ENCODE results near the gene ADAMTS15.

ADAMTS15 gene

DNA sequence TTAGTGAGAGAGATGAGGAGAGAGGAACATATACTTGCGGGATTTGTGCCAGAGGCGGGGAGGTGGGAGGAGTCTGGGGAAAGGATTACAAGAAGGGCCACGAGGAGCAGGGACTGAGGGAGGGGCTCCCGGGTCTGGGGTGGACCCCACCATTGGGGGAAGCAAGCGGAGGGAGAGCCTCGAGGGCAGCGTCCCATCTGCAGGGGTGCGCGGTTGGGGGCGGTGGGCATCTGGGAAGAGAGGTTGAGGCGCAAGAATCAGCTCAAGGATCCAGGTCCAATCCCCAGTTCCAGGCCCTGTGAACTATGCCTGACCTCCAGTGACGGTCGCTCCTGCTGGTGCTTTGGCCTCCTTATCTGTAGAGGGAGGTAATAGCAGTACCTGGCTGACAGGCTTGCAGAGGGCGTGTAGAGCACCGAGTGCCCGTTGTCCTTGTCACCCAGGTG lies 38.0 kb downstream of the ADAMTS15 start:
- in situ Hi-C loops (cut with MboI; ENCODE audit: low pct_unique_long_range_greater_than_20kb, low sequenced_read_pairs): no loop called here
- no peak for DNase-seq

DNA sequence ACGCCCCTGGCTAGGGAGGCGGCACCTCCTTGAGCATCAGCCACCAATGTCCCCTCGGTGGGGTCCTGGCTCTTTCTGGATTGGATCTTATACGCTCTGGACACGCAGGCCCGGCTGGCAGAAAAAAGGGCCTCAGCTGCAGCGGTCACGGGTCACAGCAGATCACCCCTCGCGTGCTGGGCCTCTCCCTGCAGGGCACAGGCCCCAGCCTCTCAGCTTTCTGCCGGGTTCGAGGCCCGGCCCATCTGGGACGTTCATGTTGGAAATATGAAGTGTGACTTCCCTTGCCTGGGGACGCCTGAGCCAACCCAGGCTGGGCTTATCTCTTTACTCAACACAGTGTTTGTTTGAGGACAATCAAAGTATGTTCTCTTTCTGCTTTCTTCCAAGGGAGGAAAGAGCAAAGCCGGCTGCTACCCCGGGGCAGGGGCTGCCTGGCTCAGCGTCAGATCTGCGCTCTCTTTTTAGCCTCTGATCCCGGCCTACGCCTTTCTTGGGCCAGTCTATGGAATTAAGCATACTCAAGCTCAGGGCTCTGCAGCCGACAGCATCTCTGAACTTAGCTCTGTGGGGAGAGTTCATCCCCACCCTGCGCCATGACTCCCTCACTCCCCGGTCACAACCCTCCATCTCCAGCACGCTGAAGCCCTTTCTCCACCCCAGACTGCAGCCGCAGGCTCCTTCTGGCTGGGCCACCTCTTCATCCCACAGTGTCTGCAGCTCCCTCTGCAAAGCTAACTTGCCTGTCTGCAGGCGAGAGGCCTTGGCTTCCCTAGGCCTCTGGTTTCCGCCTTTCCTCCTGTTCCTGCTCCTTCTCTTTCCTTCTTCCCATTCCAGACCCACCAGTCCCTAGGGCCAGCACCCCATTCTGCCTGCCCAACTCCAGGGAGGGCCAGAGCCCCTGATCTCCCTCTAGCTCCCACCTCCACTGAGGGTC lies 38.8 kb downstream of the ADAMTS15 start:
- in situ Hi-C loops (cut with MboI; ENCODE audit: low pct_unique_long_range_greater_than_20kb, low sequenced_read_pairs): no loop called here
- no peak for DNase-seq

DNA sequence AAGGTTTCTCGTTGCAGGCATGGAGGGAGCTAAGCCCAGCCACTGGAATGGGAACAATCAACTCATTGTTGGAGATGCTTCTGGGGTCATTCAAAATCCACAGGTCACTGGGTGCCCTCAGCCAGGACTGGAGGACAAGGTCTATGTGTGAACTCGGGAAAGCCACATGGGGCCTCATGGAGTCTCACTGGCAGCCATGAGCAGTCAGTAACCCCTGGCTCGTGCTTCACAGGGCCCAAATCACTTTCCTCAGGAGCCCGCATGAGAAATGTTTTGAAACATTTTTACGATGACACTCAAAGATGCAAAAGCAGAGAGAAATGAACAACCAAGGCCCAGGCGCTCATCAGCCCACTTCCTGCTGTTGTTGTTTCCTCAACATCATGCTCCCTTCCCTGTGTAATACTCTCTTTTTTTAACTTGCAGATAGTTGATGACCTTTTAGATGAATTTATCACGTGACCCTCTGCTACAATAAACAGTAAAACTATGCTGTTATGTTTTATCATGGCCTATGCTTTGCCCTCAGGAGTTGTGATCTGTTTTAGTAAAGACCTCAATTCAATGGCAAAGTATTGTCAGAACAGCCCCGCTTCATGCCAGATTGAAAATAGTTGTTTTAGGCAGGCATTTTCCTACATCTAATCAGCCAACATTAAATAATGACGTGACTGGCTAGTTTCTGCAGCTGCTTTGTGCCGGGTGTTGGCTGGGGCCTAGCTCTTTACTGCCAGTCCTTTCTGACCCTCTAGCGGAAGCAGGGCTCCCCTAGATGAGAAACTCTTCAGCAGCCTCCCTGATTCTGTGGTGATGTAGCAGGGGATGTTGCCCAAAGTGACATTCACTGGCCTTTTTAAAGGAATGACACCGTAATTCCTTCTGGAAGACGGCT lies 39.7 kb downstream of the ADAMTS15 start:
- in situ Hi-C loops (cut with MboI; ENCODE audit: low pct_unique_long_range_greater_than_20kb, low sequenced_read_pairs): no loop called here

DNA sequence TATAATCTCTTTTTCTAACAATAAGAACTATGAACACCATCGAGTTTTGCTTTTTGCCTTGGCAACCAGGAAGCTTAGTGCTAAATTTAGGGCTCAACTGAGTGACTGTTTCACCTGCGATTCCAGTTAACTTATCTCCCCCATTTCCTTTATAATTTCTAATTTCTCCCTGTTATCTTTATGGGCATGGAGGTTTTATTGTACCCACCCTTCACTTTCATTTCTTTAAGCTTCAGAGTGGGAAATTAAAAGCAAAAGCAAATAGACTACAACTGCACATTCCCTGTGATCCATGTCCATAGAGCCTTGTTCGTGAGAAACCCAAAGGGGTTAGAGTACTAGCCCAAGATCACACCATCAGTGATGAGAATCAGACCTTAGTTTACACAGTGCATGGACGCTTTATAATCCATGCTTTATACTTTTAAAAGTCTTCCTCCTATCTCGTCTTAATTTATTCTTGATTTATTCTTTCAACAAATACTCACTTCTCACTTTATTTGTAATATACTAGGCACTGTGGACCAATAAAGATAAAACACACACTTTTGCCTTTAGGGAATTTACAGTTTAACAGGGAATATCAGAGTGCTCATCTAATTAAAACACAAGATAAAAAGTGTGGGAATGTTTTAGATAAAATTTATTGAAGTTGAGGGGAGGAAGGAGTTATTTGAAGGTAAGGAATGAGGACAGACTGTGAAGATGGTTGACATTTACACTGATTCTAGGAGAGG lies 40.6 kb downstream of the ADAMTS15 start:
- DNase-seq: no peak
- in situ Hi-C loops (cut with MboI; ENCODE audit: low pct_unique_long_range_greater_than_20kb, low sequenced_read_pairs): no loop called here

More for the DNA sequence above, 39.7 kb downstream of the ADAMTS15 start:
- no peak for DNase-seq

DNA sequence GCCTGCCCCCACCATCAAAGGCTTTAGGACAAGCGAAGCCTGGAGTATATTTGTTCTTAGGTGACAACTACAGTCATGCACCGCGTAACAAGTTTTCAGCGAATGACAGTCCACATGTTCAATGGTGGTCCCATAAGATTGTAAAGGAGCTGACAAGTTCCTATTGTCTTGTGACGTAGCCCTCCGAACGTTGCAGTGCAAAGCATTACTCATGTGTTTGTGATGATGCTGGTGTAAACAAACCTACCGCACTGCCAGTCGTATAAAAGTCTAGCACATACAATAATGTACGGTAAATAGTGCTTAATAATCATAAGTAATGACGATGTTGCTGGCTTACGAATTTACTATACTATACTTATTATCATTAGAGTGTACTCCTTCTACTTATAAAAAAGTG lies 41.3 kb downstream of the ADAMTS15 start:
- no peak for DNase-seq
- in situ Hi-C loops (cut with MboI; ENCODE audit: low pct_unique_long_range_greater_than_20kb, low sequenced_read_pairs): no loop called here

DNA sequence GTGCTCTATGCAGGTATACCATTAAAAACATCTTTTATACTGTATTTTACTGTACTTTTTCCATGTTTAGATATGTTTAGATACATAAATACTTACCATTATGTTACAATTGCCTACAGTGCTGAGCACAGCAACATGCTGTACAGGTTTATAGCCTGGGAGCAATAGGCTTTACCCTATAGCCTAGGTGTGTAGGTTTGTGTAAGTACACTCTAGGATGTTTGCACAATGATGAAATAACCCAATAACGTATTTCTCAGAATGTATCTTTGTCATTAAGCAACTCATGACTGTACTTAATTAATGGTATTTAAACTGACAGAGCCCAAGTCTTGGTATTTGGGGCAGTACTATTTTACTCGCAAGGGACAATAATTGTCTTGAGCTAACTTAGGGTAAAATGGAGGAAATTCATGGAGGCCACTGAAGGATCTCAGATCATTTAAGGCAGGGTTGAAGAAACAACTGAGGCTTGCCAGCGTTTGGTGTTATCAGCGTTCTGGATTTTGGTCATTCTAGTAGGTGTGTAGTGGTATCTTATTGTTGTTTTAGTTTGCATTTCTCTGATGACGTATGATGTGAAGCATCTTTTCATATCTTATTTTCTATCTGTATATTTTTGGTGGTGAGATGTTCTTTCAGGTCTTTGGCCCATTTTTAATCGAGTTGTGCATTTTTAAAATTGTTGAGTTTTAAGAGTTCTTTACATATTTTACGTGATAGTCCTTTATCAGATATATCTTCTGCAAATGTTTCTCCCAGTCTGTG lies 42.4 kb downstream of the ADAMTS15 start:
- in situ Hi-C loops (cut with MboI; ENCODE audit: low pct_unique_long_range_greater_than_20kb, low sequenced_read_pairs): no loop called here
- DNase-seq: no peak

DNA sequence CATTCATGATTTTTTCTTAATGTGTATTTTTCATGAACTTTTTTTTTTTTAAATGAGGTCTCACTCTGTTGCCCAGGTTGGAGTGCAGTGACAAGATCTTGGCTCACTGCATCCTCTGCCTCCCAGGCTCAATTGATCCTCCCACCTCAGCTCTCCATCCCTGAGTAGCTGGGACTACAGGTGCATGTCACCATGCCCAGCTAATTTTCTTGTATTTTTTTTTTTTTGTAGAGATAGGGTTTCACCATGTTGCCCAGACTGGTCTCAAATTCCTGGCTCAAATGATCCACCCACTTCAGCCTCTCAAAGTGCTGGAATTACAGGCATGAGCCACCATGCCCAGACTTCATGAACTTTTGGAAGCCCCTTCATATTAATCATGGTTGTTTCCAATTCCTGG lies 49.7 kb downstream of the ADAMTS15 start:
- DNase-seq: no peak
- in situ Hi-C loops (cut with MboI; ENCODE audit: low pct_unique_long_range_greater_than_20kb, low sequenced_read_pairs): no loop called here

DNA sequence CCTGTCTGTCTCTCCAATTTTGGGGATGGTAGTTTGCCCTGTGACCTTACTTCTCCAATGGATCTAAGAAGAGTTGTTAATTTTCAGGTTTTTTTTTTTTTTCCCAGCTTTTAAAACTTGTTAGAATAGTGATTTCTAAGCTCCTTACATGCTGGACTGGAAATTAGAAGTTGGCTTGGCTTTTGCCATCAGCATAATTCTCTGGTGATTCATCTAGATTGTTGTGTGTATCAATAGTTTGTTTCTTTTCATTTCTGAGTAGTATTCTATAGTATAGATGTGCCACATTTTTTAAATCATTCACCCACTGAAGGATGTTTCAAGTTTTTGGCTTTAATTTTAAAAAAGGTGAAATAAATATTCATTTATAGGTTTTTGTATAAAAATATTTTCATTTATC lies 51.4 kb downstream of the ADAMTS15 start:
- in situ Hi-C loops (cut with MboI; ENCODE audit: low pct_unique_long_range_greater_than_20kb, low sequenced_read_pairs): no loop called here
- DNase-seq: no peak

DNA sequence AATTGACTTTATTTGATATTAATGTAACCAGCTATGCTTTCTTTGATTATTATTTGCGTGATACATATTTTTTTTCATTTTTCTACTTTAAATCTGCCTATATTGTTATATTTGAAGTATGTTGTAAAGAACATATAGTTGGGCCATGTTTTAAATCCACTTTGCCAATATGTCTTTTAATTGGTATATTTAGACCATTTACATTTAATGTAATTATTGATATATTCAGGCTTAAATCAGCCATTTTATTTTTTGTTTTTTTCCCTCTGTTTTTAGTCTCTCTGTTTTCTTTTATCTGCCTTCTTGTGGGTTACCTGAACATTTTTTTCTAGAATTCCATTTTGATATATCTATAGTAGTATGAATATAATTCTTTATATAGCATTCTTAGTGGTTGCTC lies 55.9 kb downstream of the ADAMTS15 start:
- in situ Hi-C loops (cut with MboI; ENCODE audit: low pct_unique_long_range_greater_than_20kb, low sequenced_read_pairs): no loop called here
- DNase-seq: no peak

DNA sequence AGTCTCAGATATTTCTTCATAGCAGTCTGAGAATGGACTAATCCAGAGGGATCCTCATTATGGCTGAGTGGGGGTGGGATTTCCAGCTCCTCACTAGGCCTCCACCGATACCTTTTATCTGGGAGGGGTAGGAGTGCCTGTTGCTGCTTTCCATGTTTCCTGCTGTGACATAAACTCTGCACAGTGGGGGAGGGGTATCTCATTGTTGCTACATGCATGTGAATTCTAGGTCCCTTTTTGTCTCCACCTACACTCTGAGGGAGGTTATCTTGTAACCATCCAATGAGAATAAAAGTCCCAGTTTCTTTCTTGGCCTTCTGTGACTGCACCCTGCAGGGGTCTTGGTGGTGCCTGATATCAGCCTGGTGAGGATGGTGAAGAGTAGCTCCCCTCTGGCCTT lies 60.5 kb downstream of the ADAMTS15 start:
- in situ Hi-C loops (cut with MboI; ENCODE audit: low pct_unique_long_range_greater_than_20kb, low sequenced_read_pairs): no loop called here
- DNase-seq: no peak

DNA sequence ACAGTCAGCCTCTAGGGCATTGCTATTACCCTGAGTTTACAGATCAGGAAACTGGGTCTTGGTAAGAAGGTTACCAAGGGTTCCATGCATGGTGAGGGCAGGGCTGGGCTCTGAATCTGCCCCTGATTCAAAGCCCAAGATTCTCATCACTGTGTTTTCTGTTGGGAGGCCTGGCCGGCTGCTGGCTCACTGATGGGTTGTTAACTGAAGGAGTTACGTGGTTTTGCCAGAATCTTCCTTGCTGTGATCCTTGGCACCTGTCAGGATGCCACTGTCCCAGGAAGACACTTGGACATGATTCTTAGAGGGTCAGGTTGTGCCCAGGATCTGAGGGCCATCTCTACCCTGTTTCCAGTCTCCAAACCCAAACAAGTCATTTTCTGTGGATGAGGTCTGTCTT lies 61.5 kb downstream of the ADAMTS15 start:
- in situ Hi-C loops (cut with MboI; ENCODE audit: low pct_unique_long_range_greater_than_20kb, low sequenced_read_pairs): no loop called here
- DNase-seq: no peak

DNA sequence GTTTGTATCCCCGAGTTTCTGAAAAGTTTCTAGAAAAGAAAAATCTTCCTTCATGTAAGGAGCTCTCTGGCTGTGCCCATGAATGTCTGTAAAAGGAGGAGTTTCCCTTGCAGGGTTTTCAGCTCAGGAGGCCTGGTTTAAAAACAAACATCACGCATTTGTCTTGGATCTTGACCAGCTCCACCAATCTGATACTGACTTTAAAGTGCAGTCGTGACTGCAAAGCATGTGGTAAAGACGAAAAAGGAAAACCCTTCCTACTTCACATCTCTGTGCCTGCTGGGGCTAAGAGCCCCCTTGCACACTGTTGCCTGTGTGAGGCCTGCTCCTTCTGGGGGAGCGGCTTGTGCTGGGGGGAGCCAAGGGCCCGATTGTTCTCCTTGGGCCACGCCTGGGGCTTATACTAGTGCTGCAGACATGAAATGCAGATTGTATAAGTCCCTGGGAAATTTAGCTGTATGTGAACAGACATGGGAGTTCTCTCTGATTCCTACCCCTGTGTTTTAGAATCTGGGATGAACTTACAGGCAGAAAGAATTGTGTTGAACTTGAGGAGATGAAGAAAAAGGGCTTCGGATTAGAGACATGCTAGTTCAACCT lies 62.1 kb downstream of the ADAMTS15 start:
- in situ Hi-C loops (cut with MboI; ENCODE audit: low pct_unique_long_range_greater_than_20kb, low sequenced_read_pairs): no loop called here
- no peak for DNase-seq

DNA sequence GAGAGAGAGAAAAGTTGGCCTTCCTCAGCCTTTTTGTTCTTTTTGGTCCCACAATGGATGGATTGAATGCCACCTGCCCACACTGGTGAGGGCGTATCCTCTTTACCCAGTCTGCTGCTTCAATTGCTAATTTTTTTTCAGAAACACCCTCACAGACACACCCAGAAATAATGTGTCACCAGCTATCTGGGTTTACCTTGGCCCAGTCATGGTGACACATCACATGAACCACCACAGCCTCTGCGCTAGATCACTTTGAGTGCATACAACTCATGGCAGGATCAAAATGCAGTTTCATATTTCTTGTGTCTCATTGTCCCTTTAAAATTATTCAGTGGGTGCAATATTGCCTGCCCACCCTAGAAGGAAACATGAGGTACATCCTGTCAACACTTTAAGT lies 63.3 kb downstream of the ADAMTS15 start:
- DNase-seq: no peak
- in situ Hi-C loops (cut with MboI; ENCODE audit: low pct_unique_long_range_greater_than_20kb, low sequenced_read_pairs): no loop called here

DNA sequence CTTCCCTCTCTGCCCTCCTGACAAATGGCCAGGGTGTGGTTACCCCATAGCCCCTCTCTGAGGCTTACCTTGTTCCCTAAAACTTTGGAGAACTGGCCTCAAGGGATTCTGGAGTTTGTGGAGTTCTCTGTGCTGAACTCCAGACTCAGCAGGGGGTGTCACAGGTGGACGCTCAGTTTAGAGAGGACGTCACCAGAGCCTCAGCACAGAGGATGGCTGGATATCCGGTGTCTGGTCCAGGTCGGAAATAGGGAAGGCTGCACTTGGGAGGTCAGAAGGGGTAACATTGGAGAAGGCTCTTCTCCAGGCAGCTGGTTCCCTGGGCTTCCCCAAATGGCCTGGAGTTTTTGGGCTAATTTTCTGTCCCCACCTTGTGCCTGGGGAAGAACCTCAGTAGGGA lies 64.2 kb downstream of the ADAMTS15 start:
- in situ Hi-C loops (cut with MboI; ENCODE audit: low pct_unique_long_range_greater_than_20kb, low sequenced_read_pairs): no loop called here
- DNase-seq: no peak

DNA sequence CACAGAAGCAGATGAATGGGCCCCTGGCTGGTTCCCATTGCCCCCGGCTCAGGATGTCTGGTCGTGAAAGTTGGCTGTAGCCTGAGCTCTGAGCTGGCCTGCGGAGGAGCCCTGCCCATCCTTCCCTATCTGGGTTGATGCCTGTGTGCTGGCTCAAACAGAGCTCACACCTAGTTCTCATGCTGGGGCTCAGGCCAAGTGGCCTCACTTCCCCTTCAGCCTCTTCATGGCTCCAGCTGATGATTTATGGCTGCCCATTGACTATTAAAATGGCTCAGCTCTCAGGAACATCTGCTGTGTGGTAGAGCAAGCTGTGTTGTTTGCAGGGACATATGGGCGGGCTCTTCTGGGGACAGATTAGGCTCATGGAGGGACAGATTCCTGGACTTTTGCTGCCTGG lies 64.7 kb downstream of the ADAMTS15 start:
- DNase-seq: no peak
- in situ Hi-C loops (cut with MboI; ENCODE audit: low pct_unique_long_range_greater_than_20kb, low sequenced_read_pairs): no loop called here

DNA sequence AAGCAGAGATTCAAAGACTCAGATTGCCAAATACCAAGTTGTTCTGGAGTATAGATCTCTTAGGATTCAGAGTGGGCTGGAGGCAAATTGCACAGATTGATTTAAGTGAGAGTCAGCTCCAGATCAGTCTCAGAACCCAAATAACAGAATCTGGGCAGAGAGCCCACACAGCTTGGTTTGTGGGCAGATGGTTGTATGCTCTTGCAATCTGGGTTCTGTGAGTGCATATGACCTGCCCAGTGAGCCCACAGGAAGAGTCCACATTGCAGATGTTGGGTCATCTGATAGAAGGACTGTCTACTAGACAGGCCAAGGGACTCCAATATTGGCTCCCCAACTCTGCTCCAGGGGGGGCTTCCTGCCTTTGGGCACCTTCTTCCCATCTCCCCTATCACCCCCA lies 65.9 kb downstream of the ADAMTS15 start:
- DNase-seq: no peak
- in situ Hi-C loops (cut with MboI; ENCODE audit: low pct_unique_long_range_greater_than_20kb, low sequenced_read_pairs): no loop called here

DNA sequence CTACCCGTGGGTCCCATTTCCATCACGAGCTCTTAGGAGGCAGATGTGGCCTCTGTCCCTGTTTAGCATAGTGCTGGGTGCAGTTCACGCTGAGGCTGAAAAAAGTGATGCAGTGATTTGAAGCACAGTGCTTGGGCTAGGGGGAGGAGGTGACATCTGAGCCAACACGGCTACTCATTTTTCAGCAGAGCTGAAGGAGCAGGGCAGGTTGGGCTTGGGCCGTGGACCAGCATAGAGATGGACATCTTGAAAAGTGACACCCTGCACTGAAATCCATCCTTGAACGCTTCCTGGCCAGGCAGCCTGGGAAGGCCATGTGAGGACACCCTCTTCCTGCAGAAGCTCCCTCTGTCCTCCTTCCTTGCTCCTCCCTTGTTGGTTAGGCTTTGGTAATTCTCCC lies 66.4 kb downstream of the ADAMTS15 start:
- DNase-seq: no peak
- in situ Hi-C loops (cut with MboI; ENCODE audit: low pct_unique_long_range_greater_than_20kb, low sequenced_read_pairs): no loop called here

DNA sequence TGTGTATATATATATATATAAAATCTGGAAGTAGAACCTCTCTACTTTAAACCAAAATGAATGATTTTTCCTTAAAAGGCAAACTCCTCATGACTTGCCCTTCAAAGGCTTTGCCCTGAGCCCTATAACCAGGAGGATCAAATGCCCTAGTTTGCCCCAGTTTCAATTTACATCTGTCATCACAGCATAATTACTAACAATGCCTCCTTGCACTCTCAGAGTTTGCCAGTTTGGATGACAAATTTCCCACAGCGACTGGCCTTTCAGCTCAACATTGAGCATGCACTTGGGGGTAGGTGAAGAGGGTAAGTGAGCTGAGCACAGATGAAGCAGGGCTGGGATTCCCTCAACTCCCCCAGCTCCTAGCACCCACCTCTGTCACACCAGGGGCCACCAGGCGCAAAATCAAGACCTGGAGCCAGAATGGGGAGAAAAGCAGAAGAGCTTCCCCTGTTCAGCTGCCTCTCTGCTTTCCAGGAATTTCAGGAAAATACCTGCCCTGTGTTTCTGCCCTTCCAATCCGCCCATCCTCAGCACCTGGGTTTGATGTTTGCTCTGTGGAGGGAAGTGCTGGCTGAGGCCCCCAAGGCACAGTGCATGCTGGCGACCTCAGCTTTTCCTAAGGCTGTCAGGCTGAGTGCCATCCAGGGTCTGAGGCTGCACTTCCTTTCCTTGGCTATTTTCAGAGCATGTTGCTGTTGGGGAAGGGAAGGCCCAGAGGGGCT lies 67.5 kb downstream of the ADAMTS15 start:
- no peak for DNase-seq
- in situ Hi-C loops (cut with MboI; ENCODE audit: low pct_unique_long_range_greater_than_20kb, low sequenced_read_pairs): no loop called here
